IPS-18a (cell line): Measurements from ENCODE around the gene C4orf36.

ENCODE experiments used
- H3K27ac ChIP-seq: one replicate; pipeline ENCODE4 v1.5.1; 2013; ENCODE audit warnings: low read length
- H3K27me3 ChIP-seq: one replicate; pipeline ENCODE4 v1.6.1; 2013; ENCODE audit warnings: mild to moderate bottlenecking, low read length; ENCODE audit not compliant: control insufficient read depth, insufficient read depth
- H3K36me3 ChIP-seq: one replicate; pipeline ENCODE4 v1.6.1; 2013; ENCODE audit warnings: low read depth, low read length; ENCODE audit not compliant: control insufficient read depth
- H3K4me1 ChIP-seq: one replicate; pipeline ENCODE4 v1.6.1; 2013; ENCODE audit warnings: low read depth, low read length; ENCODE audit not compliant: control insufficient read depth
- H3K4me3 ChIP-seq: one replicate; pipeline ENCODE4 v1.5.1; 2013; ENCODE audit warnings: low read length
- H3K9ac ChIP-seq: one replicate; pipeline ENCODE4 v1.6.1; 2013; ENCODE audit warnings: mild to moderate bottlenecking, low read length, moderate library complexity
- H3K9me3 ChIP-seq: one replicate; pipeline ENCODE4 v1.6.1; 2013; ENCODE audit warnings: low read depth, low read length; ENCODE audit not compliant: control insufficient read depth

The C4orf36 gene

DNA sequence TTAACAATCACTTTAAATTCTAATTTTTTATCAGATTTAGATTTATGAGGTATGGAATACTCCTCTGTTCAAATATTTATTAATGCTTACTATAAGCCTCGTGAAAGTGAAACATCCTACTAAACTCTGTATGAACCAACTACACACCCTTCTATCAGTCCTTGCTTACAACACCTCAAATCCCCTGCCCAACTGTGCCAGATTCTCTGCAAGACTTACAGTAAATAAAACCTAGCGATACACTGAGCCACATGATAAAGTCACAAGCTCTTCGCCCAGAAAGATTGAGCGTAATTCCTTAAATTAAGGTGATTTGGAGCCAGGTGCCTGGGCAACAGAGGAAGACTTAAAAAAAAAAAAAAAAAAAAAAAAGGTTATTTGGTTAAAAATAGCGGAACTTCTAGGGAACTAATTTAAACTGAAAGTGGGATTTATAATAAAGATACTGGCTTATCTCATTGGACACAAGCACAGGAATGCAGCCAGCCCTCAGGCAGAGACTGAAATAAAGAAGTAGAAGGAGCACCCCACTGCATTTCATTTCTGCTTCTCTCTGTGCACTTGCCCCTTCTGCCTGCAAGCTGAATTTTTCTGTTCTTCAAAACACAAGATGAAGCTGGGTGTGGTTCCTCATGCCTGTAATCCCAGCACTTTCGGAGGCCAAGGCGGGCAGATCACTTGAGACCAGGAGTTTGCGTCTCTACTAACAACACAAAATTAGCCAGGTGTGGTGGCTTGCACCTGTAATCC lies 17.5 kb upstream of the C4orf36 start:
- Histone ChIP-seq H3K4me1 (no peaks in the 10 kb centered on the region), H3K9me3 (no peaks in the 10 kb centered on the region), H3K27me3 (no peaks in the 10 kb centered on the region), H3K4me3 (no peak overlapping the region), H3K27ac (no peak overlapping the region), H3K9ac (no peak overlapping the region), H3K36me3 (no peaks in the 10 kb centered on the region)

DNA sequence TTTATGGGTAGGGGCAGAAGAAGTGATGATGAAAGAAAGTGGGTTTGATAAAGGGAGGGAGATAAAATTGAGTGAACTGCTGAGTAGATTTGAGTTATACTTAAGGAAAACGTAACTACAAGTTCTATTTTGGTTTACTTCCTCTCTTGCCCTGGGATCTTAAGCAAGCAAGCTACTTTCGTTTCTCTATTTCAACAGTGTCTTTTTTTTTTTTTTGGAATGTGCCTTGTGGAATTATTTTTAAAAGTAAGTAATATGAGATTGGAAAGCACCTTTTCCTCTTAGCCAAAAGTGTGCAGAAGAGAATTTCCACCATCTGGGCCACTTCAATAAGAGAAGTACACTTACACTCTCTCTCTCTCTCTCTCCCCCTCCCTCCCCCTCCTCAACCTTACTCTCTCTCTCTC lies 16.0 kb upstream of the C4orf36 start:
- Histone ChIP-seq H3K9me3 (no peaks in the 10 kb centered on the region), H3K27me3 (no peaks in the 10 kb centered on the region), H3K36me3 (no peaks in the 10 kb centered on the region), H3K4me1 (no peaks in the 10 kb centered on the region), H3K27ac (no peak overlapping the region), H3K4me3 (no peak overlapping the region), H3K9ac (no peak overlapping the region)

DNA sequence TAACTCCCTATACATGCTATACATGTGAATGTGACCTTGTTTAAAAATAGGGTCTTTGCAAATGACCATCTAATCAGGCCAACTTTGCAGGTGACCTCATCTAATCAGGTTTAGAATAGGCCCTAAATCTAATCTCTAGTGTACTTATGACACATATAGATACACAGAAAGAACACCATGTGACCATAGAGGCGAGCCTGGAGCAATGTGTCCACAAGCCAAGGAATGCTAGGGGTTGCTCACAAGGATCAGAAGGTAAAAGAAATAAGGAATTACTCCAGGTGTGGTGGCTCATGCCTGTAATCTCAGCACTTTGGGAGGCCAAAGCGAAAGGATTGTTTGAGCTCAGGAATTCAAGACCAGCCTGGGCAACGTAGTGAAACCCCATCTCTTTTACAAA lies 9.6 kb upstream of the C4orf36 start:
- Histone ChIP-seq H3K9ac (no peak overlapping the region), H3K27ac (no peak overlapping the region), H3K9me3 (no peaks in the 10 kb centered on the region), H3K27me3 (no peaks in the 10 kb centered on the region), H3K36me3 (no peaks in the 10 kb centered on the region), H3K4me3 (no peak overlapping the region), H3K4me1 (no peaks in the 10 kb centered on the region)

DNA sequence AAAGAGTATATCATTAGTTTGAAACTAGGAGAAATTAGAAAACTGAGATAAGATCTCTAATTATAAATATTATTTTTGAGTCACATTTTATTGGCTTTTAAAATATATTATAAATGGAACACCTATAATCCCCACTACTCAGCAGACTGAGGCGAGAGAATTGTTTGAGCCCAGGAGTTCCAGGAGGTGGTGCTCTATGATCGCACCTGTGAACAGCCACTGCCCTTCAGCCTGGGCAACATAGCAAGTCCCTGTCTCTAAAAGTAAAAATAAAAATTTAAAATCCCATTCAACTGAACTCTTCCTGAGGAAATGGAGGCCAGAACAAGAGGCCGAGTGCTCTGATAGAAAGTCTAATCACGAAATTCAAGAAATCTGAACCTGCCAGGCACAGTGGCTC lies 6.3 kb upstream of the C4orf36 start:
- Histone ChIP-seq H3K4me1 (no peaks in the 10 kb centered on the region), H3K9me3 (no peaks in the 10 kb centered on the region), H3K36me3 (no peaks in the 10 kb centered on the region), H3K4me3 (no peak overlapping the region), H3K27ac (no peak overlapping the region), H3K9ac (no peak overlapping the region), H3K27me3 (no peaks in the 10 kb centered on the region)

DNA sequence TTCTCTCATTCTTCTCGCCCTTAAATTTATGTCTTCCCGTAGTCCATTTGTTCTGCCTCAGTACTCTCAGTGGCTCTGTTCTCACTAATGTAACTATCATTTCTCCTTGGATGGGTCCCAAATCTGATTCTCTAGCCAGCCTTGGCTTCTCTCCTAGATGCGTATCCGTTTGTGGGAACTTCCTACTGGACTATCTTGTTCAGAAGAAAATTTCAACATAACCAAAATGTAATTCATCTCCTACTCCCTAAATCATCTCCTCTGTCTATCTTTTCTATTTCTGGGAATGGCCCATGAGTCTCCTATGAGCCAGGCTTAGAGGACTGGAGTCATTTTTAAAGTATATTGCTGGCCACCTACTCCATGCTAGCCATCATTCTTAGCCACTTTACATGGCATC lies 4.4 kb upstream of the C4orf36 start:
- Histone ChIP-seq H3K27me3 (peaks cover 10% of the 10 kb centered on the region), H3K4me3 (no peak overlapping the region), H3K27ac (no peak overlapping the region), H3K4me1 (peaks cover 6% of the 10 kb centered on the region), H3K9ac (no peak overlapping the region), H3K9me3 (no peaks in the 10 kb centered on the region), H3K36me3 (no peaks in the 10 kb centered on the region)

DNA sequence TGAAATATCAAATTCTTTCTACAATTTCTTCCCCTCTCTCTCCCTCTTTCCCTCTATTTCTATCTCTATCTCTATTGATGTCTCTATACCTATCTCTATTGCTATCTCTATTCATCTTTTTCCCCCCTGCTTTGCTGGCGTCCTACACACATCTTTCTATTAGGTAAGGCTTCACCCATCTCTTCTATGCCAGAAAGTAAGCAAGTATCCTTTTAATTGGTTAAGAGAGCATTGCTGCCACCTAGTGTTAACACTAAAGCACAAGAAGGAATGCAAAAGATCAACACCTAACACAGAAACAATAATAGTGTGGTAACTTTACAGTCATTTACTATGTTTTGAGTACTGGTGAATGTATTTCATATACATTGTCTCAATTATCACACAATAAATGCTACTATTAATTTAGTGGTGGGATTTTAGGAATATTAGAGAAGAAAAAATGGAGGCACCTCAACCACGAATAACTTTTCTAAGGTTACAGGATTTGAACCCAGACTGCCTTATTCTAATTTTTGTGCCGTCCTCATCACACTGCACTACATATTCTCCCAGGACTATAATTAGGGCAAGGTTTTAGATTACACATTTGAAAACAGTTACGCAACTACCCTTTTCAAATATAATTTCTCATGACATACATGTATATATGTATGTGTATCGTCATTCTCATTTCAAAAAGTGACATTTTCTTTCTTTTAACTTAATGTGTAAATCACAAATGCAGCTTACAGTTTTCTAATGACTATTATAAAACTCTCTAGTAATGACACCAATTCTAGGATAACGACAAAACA lies 3.7 kb upstream of the C4orf36 start:
- no peaks in the 10 kb centered on the region for H3K36me3 ChIP-seq
- H3K4me3 ChIP-seq = no peak overlapping the region
- peaks cover 10% of the 10 kb centered on the region for H3K27me3 ChIP-seq
- no peak overlapping the region for H3K9ac ChIP-seq
- no peak overlapping the region for H3K27ac ChIP-seq
- H3K4me1 ChIP-seq = peaks cover 13% of the 10 kb centered on the region
- no peaks in the 10 kb centered on the region for H3K9me3 ChIP-seq

DNA sequence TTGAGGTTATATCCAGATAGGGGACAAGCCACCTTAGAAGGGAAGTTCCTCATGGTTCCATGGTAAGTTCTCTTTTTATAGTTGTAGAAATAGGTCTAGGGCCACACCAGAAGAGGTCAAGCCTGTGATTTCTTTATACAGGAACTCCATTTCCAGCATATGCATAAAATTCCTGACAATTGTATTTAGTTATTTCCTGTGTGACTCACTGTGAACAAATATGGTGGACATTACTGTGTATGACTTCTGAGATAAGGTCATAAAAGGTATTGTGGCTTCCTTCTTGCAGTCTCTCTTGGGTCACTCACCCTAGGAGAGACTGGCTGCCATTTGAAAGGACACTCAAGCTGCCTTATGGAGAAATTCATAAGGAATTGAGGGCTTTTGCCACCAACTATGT lies 2.2 kb upstream of the C4orf36 start:
- H3K27me3 ChIP-seq = peaks cover 10% of the 10 kb centered on the region
- no peak overlapping the region for H3K27ac ChIP-seq
- H3K9me3 ChIP-seq = no peaks in the 10 kb centered on the region
- H3K36me3 ChIP-seq = no peaks in the 10 kb centered on the region
- no peak overlapping the region for H3K4me3 ChIP-seq
- H3K9ac ChIP-seq = no peak overlapping the region
- H3K4me1 ChIP-seq = peaks cover 13% of the 10 kb centered on the region

DNA sequence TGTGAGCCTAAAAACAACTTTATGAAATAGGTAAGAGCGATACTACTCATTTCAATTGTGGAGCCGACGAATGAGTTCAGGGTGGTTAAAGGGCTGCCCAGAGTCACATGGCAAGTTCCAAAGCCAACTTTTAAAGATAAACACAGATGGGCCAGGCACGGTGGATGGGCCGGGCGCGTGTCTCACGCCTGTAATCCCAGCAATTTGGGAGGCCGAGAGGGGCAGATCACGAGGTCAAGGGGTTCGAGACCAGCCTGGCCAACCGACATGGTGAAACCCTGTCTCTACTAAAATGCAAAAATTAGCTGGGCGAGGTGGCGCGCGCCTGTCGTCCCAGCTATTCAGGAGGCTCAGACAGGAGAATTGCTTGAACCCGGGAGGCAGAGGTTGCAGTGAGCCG lies 914 bp upstream of the C4orf36 start:
- H3K27ac ChIP-seq = no peak overlapping the region
- H3K9ac ChIP-seq = no peak overlapping the region
- H3K4me3 ChIP-seq = peak overlapping the region; percentile 76

DNA sequence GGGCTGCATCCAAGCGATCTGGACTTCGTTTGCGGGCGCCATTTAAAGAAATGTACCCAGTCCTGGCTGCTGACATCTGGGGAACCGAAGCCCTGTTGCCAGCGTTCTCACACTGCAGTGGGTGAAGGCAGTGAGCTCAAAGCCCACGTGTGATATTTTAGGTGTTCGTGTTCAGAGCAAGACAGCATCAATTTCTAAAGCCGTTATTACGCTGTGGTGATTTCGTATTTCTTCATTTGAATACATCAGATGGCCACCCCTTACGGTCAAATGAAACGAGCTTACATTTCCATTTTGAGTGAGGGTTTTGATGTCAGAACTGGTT lies 376 bp upstream of the C4orf36 start:
- Histone ChIP-seq H3K36me3 (no peaks in the 10 kb centered on the region), H3K9me3 (no peaks in the 10 kb centered on the region), H3K27ac (no peak overlapping the region), H3K9ac (peak overlapping the region; percentile 82), H3K4me1 (peaks cover 13% of the 10 kb centered on the region), H3K27me3 (peaks cover 10% of the 10 kb centered on the region), H3K4me3 (peak overlapping the region; percentile 76)

More for the DNA sequence above, 914 bp upstream of the C4orf36 start:
- Histone ChIP-seq H3K36me3 (no peaks in the 10 kb centered on the region), H3K27me3 (peaks cover 10% of the 10 kb centered on the region), H3K4me1 (peaks cover 13% of the 10 kb centered on the region), H3K9me3 (no peaks in the 10 kb centered on the region)

DNA sequence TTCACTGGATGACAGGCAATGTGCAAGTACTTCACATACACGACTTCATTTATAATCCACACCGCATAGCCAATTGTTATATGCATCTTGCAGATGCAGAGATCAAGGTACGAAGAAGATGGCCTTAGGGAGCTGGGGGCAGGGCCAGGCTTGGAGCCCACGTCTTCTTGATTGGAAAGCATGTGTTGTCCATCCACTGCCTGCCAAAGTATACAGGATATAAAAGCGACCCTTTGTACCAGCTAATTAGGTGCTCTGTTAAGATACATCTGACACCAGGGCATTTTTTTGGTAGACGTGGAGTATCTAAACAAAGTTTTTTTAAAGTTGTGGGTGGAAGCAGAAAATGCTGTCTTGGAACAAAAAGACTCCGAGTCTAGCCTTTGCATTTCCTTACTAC lies 1.4 kb downstream of the C4orf36 start:
- no peak overlapping the region for H3K27ac ChIP-seq
- peaks cover 13% of the 10 kb centered on the region for H3K4me1 ChIP-seq
- no peak overlapping the region for H3K9ac ChIP-seq
- H3K27me3 ChIP-seq = peaks cover 10% of the 10 kb centered on the region
- no peak overlapping the region for H3K4me3 ChIP-seq
- no peaks in the 10 kb centered on the region for H3K9me3 ChIP-seq
- H3K36me3 ChIP-seq = no peaks in the 10 kb centered on the region

DNA sequence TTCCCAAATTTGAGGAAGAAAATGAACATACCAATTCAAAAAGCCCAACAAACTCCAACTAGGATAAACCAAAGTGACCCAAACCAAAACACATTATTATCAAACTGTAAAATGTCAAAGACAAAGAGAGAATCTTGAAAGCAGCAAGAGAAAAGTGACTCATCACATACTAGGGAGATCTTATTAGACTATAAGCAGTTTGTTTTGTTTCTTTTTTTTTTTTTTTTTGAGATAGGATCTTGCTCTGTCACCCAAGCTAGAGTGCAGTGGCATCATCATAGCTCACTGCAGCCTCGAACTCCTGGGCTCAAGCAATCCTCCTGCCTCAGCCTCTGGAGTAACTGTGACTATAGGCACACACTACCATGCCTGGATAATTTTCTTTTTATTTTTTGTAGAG lies 12.6 kb downstream of the C4orf36 start:
- H3K4me1 ChIP-seq = peaks cover 7% of the 10 kb centered on the region
- H3K9ac ChIP-seq = no peak overlapping the region
- H3K27ac ChIP-seq = no peak overlapping the region
- no peaks in the 10 kb centered on the region for H3K9me3 ChIP-seq
- no peaks in the 10 kb centered on the region for H3K36me3 ChIP-seq
- no peaks in the 10 kb centered on the region for H3K27me3 ChIP-seq
- H3K4me3 ChIP-seq = no peak overlapping the region

DNA sequence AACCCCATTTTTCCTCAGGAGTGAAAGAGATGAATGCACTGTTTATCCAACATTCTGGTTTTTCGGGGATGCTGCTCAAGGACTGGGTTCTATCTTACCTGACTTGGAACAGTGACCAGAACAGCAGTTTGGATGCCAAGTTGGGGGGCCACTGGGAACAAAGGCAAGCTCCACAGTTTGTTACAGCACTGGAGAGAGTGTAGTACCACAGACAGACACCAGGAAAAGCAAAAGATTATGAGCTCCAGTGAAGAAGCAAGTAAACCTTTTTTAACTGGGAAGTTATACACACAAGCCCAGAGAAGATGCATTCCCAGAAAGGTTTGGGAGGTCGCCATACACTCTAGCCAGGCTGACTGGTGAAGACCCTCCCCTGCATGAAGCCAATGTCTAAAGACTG lies 13.6 kb downstream of the C4orf36 start:
- H3K27ac ChIP-seq = no peak overlapping the region
- H3K9me3 ChIP-seq = no peaks in the 10 kb centered on the region
- H3K27me3 ChIP-seq = no peaks in the 10 kb centered on the region
- H3K4me3 ChIP-seq = no peak overlapping the region
- H3K36me3 ChIP-seq = no peaks in the 10 kb centered on the region
- peaks cover 7% of the 10 kb centered on the region for H3K4me1 ChIP-seq
- H3K9ac ChIP-seq = no peak overlapping the region
